HG03565 (cell line): Measurements from ENCODE around the gene KCNQ1.

ENCODE experiments used
- ATAC-seq: cut with Tn5 transposase; IDR thresholded peaks from one replicate; pipeline ENCODE4 v1.9.1; 2021; ENCODE audit warnings: mild to moderate bottlenecking, moderate library complexity; ENCODE audit not compliant: unreplicated experiment

Gene KCNQ1

DNA sequence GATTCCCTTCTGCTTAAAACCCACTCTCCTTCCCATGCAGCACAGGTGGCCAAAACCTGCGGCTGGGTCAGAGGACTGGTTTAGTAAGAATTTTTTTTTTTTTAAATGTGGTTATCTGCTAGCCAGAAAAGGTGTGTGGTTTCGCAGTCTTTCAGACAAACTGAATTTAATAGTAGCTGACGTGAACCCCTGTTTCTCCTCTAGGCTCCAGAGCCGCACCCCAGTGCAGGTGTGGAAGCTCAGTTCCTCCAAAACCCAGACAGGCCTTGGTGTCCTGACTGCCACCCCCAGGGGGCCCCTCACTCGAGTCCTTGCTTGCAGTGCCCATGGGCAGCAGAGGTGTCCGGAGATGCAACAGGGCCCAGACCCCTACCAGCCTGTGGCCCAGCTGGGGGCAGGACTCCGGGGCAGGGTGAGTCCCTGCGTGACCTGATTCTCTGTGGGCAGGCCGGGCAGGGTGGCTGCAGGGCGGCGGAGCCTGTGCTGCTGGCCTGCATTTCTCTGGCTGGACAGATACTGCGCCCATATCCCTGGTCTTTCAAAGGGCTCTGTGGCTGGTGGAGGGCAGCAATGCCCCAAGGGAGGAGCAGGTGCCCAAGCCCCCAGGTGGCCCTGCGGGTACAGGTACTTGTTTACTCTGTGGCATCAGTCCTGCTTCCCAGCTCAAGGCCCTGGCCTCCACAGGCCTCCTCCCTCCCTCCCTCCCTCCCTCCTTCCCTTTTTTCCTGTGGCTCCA lies 15.2 kb downstream of the KCNQ1 start:
- no peak for ATAC-seq

DNA sequence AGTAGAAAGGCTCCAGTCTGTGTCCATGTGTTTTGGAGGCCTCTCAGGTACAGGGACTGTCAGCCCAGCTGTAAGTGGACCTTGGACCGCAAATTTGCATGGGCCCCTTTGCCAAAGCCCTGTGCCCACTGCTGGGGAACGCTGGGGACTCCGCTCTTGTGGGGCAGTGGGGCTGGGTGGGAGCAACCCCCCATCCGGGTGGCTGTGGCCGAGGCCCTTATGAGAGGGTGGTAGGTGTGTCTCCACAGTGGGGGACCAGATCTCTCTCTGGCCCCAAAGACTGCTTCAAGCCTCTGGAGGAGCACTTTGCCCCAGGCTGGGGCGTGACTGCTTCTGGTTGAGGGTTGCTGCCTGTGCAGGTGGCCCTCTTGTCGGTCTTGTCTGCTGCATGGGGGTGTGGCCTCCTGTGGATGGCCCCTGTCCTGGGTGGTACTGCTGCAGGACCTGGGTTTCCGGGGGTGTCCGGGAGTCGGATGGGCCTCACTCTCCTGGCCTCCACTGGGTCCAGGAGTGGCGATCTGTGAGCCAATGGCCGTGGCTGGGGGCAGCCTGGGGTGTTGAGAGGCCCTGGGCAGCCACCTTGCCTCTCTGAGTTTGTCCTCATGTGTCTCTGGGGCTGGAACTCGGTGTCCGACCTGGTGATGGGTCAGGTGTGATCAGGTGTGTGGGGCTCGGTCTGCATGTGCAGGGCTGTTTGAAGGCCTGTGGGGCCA lies 15.9 kb downstream of the KCNQ1 start:
- ATAC-seq = no peak

DNA sequence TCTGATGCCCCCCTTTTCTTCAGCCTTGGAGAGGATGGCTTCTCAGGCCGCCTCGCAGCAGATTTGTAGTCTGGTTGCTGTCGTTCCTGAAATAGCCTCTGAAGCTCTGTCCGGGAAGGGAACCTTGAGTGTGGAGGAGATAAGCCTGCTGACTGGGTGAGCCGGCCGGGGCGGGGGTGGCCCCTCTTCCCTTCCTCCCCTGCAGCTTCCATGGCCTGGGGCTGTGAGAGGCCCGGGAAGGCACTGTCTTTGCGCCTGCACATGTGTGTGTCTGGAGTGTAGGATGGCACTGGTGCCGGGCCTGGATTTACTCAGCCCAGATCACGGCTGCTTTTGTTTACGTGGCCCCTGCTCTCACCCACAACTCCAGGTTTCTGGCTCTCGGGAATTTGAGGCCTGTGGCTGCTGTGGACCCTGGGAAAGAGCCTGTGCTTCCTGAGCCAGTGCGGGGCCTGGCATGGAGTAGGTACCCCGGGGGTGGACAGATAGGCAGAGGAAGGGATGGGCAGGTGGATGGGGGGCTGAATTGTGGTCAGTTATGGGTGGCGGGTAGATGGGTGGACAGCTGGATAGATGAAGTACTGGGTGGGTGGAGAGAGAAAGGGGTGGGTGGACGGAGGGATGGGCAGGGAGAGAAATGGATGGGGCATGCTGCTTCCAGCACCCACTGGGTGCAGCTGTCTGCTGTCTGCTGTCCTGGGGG lies 16.6 kb downstream of the KCNQ1 start:
- no peak for ATAC-seq

DNA sequence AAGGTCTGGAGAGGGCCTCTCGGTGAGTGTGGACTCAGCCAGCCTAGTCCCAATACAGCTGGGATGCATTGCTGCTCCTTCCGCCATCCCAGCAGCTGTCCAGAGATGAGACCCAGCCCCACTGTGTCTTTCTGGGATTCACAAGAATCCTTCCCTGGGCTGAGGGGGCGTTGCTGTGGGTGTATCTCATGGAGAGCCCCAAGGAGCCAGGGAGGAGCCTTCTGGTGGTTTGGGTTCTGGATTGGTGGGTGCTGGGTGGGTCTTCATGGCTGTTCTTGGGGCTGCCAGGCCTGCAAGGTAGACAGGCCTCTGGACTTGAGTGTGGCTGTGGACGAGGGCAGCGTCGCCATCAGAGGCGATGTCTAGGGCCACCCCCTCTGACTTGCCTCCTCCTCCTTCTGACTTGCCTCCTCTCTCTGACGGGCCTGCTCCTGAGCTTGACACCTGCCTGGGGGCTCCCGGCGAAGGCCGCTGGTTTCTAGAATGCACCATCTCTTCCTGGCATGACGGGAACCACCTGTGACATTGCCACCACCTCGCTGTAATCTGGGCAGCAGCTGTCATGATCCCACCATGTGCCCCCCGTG lies 17.2 kb downstream of the KCNQ1 start:
- no peak for ATAC-seq

DNA sequence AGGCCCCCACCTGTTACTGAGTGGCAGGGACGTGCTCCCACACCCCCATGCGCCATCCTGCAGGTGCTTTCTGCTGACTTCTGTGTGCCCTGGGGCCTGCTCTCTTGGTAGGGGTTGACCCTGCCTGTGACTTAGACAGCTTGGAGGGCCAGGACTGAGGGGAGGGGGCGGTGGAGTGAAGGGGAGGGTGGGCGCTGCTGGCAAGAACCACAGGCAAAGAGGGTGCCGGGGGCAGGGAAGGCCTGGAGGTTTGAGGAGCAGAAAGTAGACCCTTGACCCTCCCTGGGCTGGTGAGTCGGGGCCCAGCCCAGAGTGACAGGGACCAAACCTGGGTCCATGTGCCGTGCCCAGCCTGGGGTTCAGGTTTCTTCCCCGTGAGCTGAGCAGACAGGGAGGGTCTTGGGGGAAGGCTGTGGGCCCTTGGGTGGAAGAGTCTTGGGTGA lies 17.8 kb downstream of the KCNQ1 start:
- ATAC-seq = no peak

DNA sequence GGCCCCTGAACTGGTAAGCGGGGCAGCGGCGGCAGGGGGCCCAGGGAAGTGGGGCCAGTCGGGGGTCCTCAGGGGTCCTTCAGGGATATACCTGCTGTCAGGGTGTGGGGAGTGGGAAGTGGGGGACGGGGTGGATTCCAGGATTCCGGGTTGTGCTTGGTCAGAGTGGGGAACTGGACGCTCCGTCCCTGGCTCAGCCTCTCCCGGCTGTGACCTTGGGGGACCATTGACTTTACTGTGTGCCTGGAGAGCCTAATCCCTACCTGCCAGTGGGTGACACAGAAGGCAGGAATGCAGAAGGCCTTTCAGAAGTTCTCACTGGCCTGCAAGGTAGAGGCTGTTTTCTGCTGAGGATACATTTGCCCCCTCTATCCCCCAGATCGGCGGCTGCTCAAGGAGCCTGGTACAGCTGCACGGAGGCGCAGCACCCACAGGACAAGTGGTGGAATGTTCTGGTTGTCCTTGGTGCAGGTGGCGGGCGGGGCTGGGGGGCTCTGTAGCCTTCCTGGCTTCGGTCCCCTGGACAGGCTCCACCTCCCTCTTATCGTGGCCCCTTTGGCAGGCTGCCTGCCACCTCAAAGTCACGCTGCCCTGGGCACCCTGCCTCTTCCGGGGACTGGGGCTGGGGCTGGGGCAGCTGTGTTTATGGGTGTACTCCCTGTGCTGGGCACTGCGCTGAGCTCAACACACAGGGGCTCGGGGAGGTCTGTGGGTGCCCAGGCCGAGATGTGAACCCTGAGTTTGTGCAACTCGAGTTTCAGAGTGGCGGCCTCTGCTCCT lies 18.4 kb downstream of the KCNQ1 start:
- no peak for ATAC-seq

DNA sequence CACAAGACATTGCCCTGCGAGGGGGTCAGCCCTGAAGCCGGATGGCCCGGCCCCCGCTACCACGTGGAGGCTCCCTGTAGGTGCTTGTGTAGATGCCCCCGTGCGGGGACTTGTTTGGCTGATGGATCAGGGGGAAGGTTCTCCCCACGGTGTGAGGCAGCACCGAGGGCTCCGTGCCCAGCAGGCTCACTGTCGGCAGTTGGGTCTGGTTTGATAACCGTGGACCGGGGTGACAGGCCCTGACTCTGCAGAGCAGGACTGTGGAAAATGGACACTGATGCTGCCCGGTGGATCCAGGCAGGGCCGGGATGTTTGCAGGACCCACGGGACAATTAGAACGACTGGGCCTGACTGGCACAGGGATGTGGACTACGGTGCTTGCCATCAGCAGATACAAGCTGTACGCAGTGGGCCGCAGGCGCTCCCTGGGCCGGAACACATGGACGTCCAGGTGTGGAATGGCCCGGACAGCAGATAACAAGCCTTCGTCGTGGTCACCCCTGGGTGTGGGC lies 19.0 kb downstream of the KCNQ1 start:
- no peak for ATAC-seq

DNA sequence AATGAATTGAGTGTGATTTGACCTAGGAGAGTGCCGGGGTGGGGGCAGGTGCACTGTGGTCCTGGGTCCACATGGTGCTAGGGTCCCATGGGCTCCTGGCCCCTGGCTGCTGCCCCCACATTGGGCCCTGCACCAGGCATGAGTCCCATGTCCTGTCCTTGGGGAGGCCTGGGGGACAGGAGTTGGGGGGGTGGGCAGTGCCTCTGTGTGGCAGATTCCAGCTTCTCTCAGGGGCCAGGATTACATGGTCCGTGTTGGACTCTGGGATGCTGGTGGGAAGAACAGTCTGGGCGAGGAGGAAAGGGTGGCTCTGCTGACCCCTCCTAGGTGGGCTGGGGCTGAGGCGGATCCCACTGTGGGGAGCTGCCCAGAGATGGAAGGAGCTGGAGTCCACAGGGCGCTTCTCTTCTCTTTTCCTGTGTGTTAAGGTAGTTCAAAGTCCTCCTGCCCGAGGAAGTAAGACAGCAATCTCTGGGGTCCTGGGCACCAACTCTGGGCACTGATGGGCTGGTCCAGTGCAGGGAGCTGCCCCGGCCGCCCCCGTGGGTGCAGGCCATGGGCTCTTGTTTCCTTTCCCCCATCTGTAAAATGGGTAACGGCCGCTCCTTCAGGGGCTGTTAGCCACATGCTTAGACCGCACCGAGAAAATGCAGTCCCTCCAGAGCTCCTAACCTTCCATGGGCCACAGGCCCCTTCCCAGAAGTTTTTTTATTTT lies 19.8 kb downstream of the KCNQ1 start:
- ATAC-seq = no peak

DNA sequence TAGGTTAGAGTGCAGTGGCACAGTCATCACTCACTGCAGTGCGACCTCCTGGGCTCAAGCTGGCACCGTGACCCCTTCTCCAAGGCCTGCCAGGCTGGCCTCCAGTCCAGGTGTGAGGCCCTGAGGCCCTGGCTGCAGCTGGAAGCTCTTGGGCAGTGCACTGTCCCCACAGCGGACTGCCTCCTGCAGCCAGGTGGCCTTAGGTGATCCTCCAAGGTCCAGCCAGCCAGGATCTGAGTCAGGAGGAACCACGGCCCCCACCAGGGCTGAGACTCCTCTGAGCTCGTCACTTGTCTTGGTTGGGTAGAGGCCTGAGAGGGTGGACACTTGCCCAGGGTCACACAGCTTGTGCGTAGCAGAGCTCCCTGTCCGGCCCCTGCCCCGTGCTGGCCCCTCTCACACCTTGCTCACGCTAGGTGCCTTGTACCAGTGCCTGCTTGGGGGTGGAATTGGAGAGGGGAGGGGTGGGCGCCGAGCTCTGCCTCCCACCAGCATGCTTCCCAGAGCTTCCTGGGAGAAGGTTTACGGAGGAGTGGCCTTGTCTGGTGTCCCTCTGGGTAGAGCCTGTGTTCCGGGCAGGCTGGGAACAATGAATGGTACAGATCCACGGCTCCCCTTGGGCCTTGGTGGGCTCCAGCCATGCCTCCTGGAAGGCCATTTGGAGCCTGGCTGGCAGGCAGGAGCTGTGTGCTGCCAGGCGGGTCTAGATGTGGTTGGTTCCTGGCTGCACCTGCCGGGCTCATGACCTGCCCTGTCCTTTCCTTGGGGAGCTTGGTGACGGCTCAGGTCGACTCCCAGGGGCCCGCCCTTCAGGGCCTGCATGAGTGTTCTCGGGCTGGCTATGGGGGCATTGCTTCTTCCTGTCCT lies 20.6 kb downstream of the KCNQ1 start:
- ATAC-seq = no peak

DNA sequence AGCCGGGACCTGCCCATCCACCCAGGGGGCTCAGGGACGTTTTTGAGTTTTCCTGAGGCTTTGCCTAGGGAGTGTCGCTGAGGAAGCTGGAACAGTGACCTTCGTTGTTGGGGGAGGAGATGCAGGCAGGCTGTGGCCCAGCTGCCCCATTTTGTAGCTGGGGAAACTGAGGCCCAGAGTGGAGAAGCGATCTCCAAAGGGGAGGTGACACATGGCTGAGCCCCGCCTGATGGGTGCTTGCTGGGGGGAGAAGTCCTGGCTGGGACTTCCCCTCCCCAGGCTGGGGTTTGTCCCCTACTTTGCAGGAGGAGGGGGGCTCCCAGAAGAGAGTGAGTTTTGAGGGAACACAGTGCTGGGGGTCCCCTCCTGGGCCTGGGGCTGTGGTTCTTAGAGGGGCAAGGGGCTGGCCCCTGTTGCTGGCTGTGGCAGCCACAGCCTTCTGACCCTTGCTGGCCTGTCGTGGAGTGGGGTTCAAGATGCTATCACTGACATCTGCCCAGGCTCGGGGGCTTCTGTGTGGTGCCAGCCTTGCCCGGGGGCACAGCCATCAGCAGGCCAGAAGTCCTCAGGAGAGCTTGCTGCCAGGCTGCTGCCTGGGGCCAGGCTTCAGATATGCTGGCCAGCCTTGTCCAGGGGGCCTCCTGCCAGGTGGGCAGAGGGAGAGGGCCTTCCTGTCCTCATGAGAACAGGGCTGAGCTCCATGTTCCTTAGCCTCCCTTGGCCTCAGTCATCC lies 21.4 kb downstream of the KCNQ1 start:
- no peak for ATAC-seq

DNA sequence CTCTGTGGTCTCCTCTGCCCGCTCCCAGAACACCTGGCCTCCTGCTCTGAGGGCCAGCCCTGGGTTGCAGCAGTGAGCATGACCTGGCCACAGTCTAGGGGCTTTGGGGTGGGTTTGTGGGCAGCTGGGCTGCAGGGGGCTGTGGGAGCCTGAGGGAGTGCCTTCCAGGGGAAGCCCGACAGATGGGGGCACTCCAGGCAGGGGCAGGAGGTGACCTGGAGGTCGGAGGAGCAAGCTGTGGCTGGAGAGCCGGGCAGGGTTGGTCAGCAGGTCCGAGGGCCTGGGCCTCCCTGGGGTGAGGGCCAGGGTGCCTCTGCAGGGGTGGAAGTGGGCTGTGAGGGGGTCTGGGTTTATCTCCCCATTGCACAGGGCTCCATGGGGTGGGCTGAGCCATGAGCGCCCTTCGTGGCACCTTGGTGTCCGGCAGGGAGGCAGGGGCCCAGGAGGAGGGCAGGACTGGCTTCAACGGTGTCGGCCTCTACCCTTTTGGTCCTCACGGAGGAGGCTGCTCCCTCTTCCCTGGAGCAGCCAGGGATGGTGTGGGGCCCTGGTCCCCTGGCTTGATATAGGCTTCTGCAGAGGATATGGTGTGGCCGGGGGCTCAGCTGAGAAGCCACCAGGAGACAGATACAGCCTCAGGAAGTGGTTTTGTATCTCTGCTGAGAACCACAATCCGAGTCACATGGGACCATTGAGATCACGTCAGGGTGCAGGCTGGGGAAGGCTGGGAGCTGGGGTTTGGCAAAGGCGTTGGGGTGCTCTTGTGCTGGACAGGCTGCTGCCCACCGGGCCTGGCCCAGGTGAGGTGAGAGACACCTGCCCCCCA lies 22.3 kb downstream of the KCNQ1 start:
- ATAC-seq = no peak

DNA sequence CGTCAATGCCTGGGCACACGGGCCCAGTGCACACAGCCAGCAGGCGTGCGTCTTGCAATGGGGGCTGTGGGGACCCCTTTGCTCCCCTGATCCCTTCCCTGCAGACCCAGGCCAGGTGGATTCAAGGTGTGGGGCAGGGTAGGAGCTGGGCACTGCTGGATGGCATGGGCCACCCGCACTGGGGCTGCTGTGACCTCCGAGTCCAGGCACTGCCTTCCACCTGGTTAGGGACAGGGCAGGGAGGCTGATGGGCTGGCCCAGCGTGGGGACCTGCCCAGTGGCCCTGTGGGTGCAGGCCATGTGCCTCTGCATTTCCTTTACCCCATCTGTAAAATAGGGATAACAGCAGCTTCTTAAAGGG lies 22.9 kb downstream of the KCNQ1 start:
- no peak for ATAC-seq

DNA sequence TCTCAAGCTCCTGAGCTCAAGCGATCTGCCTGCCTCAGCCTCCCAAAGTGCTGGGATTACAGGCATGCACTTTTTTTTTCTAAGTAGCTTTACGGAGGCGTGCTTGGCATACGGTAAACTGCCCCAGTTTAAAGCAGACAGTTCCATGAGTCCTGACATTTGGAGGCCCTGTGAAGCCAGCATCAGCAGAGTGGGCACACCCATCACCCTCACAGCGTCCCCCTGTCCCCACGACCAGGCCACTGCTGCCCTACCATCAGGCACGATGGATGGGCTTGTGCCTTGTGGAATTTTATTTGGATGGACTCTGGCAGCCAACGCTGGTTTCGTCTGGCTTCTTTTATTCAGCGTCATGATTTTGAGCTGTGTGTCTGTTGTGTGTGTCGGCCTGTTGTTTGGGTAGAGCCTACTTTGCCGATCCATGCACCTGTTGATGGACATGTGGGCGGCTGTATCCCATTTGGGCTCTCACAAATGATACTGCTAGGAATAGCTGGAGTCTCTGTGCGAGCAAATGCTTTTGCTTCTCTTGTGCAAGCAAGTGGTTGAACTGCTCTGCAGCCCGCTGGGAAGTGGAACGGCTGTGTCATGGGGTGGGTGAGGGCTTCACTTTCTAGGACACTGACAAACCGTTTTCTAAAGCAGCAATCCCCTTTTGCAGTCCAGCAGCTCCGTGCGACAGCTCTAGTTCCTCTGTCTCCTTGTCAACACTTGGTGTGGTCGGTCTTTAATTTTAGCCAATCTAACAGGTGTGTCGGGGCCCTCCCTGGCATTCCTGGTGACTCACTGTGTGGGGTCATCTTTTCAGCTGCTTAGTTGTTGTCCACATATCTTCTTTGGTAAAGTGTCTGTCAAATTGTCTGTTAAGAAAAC lies 23.8 kb downstream of the KCNQ1 start:
- ATAC-seq = no peak

DNA sequence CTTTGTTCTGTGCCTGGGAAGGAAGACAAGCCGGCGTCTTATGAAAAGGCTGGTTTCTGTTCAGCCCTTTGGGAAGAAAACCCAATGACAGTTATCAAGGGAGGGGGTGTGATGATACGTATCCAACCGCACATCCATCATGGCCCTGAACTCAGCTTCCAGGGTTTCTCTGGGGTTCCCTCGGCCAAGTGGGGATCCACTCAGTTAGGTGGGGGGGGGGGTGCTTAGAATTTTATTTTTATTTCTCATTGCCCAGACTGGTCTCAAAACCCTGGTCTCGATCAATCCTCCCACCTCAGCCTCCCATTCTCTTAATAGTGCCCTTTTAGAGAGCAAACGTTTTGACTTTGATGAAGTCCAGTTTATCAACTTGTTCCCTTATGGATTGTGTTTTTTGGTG lies 25.7 kb downstream of the KCNQ1 start:
- no peak for ATAC-seq

DNA sequence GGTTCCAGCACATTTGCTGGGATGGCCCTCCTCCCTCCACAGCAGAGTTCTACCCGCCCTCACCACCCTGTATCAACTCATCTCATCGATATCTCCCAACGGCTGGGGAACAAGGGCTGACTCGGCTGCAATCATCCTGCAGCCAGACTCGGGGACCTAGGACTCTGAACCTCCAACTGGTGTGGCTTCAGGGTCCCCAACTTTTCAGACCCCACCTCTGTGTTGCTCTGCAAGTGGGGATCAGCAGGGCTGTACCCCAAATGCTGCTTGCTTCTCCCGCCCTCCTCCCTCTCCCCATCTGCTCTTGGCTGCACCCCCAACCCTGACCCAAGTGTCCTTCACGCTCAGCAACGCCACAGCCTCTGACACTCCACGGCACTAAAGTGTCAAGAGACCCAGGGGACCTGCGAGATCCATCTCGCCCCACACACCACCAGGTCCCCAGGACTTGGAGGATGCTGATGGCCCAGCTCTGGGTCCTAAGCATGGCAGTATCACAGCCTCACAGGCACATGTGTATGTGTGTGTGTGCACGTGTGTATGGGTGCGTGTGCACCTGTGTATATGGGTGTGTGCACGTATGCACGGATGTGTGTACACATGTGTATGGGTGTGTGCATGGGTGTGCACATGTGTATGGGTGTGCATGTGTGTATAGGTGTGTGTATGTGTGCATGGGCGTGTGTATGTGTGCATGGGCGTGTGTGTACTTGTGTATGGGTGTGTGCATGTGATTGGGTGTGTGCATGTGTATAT lies 26.4 kb downstream of the KCNQ1 start:
- ATAC-seq = no peak

DNA sequence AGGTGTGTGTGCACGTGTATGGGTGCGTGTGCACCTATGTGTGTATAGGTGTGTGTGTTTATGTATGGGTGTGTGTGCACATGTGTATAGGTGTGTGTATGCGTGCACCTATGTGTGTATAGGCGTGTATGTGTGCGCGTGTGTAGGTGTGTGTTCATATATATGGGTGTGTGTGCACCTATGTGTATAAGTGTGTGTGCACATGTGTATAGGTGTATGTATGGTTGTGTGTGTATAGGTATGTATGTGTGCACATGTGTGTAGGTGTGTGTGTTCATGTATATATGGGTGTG lies 26.9 kb downstream of the KCNQ1 start:
- ATAC-seq = no peak
